Neural cell (in vitro differentiated cells): ENCODE data around the gene RASGRP2.

Experiments
- CTCF ChIP-seq: fragments of 450-650 bp; IDR thresholded peaks from 2 replicates; pipeline ENCODE4 v1.5.1; 2014; ENCODE audit warnings: antibody characterized with exemption, mild to moderate bottlenecking, moderate library complexity; ENCODE audit not compliant: poor library complexity, severe bottlenecking
- EZH2 ChIP-seq: fragments of 200-600, 300-800 bp; shearing (Covaris generic), sonication (generic); IDR thresholded peaks from 2 replicates; pipeline ENCODE4 v1.6.1; 2014; ENCODE audit warnings: antibody characterized with exemption, low read length, borderline replicate concordance, mild to moderate bottlenecking; ENCODE audit not compliant: insufficient read depth, poor library complexity, severe bottlenecking
- REST ChIP-seq: IDR thresholded peaks from 2 replicates; pipeline ENCODE4 v1.6.1; 2012; ENCODE audit warnings: borderline replicate concordance

GRCh38 chr11:64759722-64760719 is 16.1 kb upstream of the RASGRP2 start, which contains the start of gene PYGM:
- TF ChIP-seq CTCF (no peak), EZH2 (no peak), REST (no peak)
